ENCODE data around the gene TBC1D24. TPM values are rescaled to one million over a fixed set of nuclear protein-coding genes. Genes with fewer than 3 reads are reported as not detected.
A peak's percentile ranks its signal among the peaks of the same experiment; 100 is the strongest.

Gene TBC1D24
- total and polyA plus RNA-seq, 9 of the 15 experiments (the other 6 are each of a cell fraction or from before 2014, with no cell fraction given), result 1.7 to 22.6 (median 7.2) TPM

GRCh38 chr16:2532494-2533141, 57.7 kb downstream of the TBC1D24 start (continued):
- TF ChIP-seq ATF3 (IDR thresholded peaks at IDR 0.05) (no peak), ATF3 (CRISPR knock-in tag; conservative IDR thresholded peaks at IDR 0.05) (no peak), POLR3A (IDR thresholded peaks at IDR 0.05; ENCODE audit: borderline replicate concordance, extremely low read depth, insufficient read depth, insufficient read length) (no peak), MAFK (IDR thresholded peaks at IDR 0.05; ENCODE audit: low read length) (no peak), PHB (CRISPR knock-in tag; IDR thresholded peaks at IDR 0.05) (no peak), ZBTB33 (CRISPR knock-in tag; IDR thresholded peaks at IDR 0.05) (no peak), ELK1 (CRISPR knock-in tag; IDR thresholded peaks at IDR 0.05) (no peak), THRB (CRISPR knock-in tag; conservative IDR thresholded peaks at IDR 0.05) (no peak), EP400 (IDR thresholded peaks at IDR 0.05) (0 out of 2 replicates have a peak, but pooled peaks have one; percentile 23), GATA2 (CRISPR knock-in tag; IDR thresholded peaks at IDR 0.05) (no peak), GABPB2 (CRISPR knock-in tag; conservative IDR thresholded peaks at IDR 0.05) (no peak), ZBTB17 (CRISPR knock-in tag; IDR thresholded peaks at IDR 0.05) (no peak), YBX1 (IDR thresholded peaks at IDR 0.05) (no peak), CXXC5 (CRISPR knock-in tag; IDR thresholded peaks at IDR 0.05) (no peak; the same call in 1 of the 2 replicates), ZHX1 (conservative IDR thresholded peaks at IDR 0.05; ENCODE audit: low read length) (no peak), NR0B1 (IDR thresholded peaks at IDR 0.05; ENCODE audit: partially characterized antibody) (no peak), CCNT2 (IDR thresholded peaks at IDR 0.05; ENCODE audit: borderline replicate concordance, extremely low read depth, insufficient read length, low read depth, low read length) (no peak)
